Activated CD4-positive, alpha-beta T cell treated with anti-CD3 and anti-CD28 coated beads, Interleukin-2, Interleukin-4, amounts not matched to agents 100 ng/mL and 50 ng/mL, durations not matched to agents 16 hours and 8 hours (primary cell): ENCODE data around the gene PTPN1.

ENCODE experiments used
- DNase-seq: peaks from one replicate; pipeline ENCODE4 v3.0.0-alpha.2; 2020; ENCODE audit warnings: low spot score

The PTPN1 gene

GRCh38 chr20:50577175-50578018, 67.2 kb downstream of the PTPN1 start:
- no peak for DNase-seq

GRCh38 chr20:50578061-50578777, 68.0 kb downstream of the PTPN1 start:
- DNase-seq: no peak

GRCh38 chr20:50578778-50579165, 68.6 kb downstream of the PTPN1 start:
- DNase-seq: no peak

- DNase-seq: no peak
Measured at GRCh38 chr20:50579511-50579910, 69.3 kb downstream of the PTPN1 start.

GRCh38 chr20:50580016-50580747, 70.0 kb downstream of the PTPN1 start:
- DNase-seq: peak; percentile 44

- DNase-seq: no peak
Measured at GRCh38 chr20:50580842-50581544, 70.8 kb downstream of the PTPN1 start.

GRCh38 chr20:50582092-50582491, 71.9 kb downstream of the PTPN1 start:
- no peak for DNase-seq

- no peak for DNase-seq
Measured at GRCh38 chr20:50582591-50583234, 72.5 kb downstream of the PTPN1 start.

GRCh38 chr20:50583442-50584150, 73.4 kb downstream of the PTPN1 start:
- DNase-seq: no peak

- DNase-seq: no peak
Measured at GRCh38 chr20:50584687-50585086, 74.5 kb downstream of the PTPN1 start.

- no peak for DNase-seq
Measured at GRCh38 chr20:50585214-50585613, 75.0 kb downstream of the PTPN1 start.

GRCh38 chr20:50585678-50586077, 75.5 kb downstream of the PTPN1 start:
- no peak for DNase-seq

- DNase-seq: no peak
Measured at GRCh38 chr20:50586531-50587232, 76.5 kb downstream of the PTPN1 start.

- DNase-seq: no peak
Measured at GRCh38 chr20:50587291-50587961, 77.2 kb downstream of the PTPN1 start.

GRCh38 chr20:50588034-50588736, 78.0 kb downstream of the PTPN1 start:
- peak; percentile 66 for DNase-seq

GRCh38 chr20:50589548-50590347, 79.6 kb downstream of the PTPN1 start:
- no peak for DNase-seq

- DNase-seq: no peak
Measured at GRCh38 chr20:50590348-50590664, 80.1 kb downstream of the PTPN1 start.

GRCh38 chr20:50591233-50591852, 81.2 kb downstream of the PTPN1 start:
- no peak for DNase-seq
